T-cell (primary cell): ENCODE data around the gene PROSER3. TPM values are rescaled to one million over a fixed set of nuclear protein-coding genes. Genes with fewer than 3 reads are reported as not detected.
A peak's percentile ranks its signal among the peaks of the same experiment; 100 is the strongest.

Experiments used
- ATAC-seq, 4 experiments: fragments of 200-7000 bp in 3 of 4; fragments of 150-1000 bp in 1 of 4; cut with Tn5 transposase; replicated peaks in 1 of 4; 1 replicate in 3 of 4; 2 replicates in 1 of 4; pipeline ENCODE4 v1.10.0; 2021; ENCODE audit warnings: moderate library complexity in 3 of 4, mild to moderate bottlenecking in 2 of 4, moderate number of reproducible peaks in 1 of 4
- CTCF ChIA-PET, 2 donors: fragments of 300-600 bp; sonication (Branson Sonifier 250); formaldehyde crosslinking; loops; one replicate each; lab custom pipeline; 2022; ENCODE audit warnings: antibody characterized with exemption in 2 of 2; lab: Charles Lee
- POLR2A ChIA-PET, 2 donors: fragments of 300-600 bp; sonication (Branson Sonifier 250); formaldehyde crosslinking; loops; one replicate each; lab custom pipeline; 2022; ENCODE audit warnings: antibody characterized with exemption in 2 of 2; lab: Charles Lee
- DNase-seq, 35 experiments: peaks; one replicate each; pipeline versions ENCODE4 v3.0.0 to v3.0.0-alpha.2; 2013 to 2023
- H3K27ac ChIP-seq: one replicate; pipeline ENCODE4 v1.5.1; 2013; ENCODE audit warnings: low read length
- H3K27me3 ChIP-seq, 2 experiments: replicated peaks in 1 of 2; 1 replicate in 1 of 2; 2 replicates in 1 of 2; pipeline versions ENCODE4 v1.6.1 to v1.7.0; 2013; ENCODE audit warnings: low read length in 1 of 2, mixed read lengths in 1 of 2; ENCODE audit not compliant: control insufficient read depth in 2 of 2, insufficient read depth in 2 of 2; ENCODE audit errors: extremely low read depth in 1 of 2
- H3K36me3 ChIP-seq, 2 donors: 1 replicate in 1 of 2; 2 replicates in 1 of 2; pipeline versions ENCODE4 v1.6.1 to v1.7.0; 2013; ENCODE audit warnings: low read length in 1 of 2; ENCODE audit not compliant: control insufficient read depth in 2 of 2, insufficient read depth in 1 of 2; ENCODE audit errors: extremely low read depth in 1 of 2
- H3K4me1 ChIP-seq, 2 experiments: 1 replicate in 1 of 2; 2 replicates in 1 of 2; pipeline versions ENCODE4 v1.6.1 to v1.7.0; 2013; ENCODE audit warnings: low read length in 2 of 2, mixed read lengths in 1 of 2; ENCODE audit not compliant: insufficient read depth in 2 of 2, control insufficient read depth in 1 of 2; ENCODE audit errors: extremely low read depth in 1 of 2
- H3K4me3 ChIP-seq, 2 donors: 1 replicate in 1 of 2; 2 replicates in 1 of 2; pipeline versions ENCODE4 v1.5.1 to v1.7.0; 2013; ENCODE audit warnings: mild to moderate bottlenecking in 2 of 2, low read length in 1 of 2, moderate library complexity in 1 of 2; ENCODE audit not compliant: control insufficient read depth in 1 of 2; ENCODE audit errors: extremely low read depth in 1 of 2
- H3K9me3 ChIP-seq: 2 replicates; pipeline ENCODE4 v1.7.0; 2013
- H3K27ac Mint-ChIP-seq, 2 donors: one replicate each; pipeline ENCODE4 v1.8.0; 2020 to 2021; ENCODE audit warnings: mild to moderate bottlenecking in 2 of 2, mixed read lengths in 2 of 2
- H3K27me3 Mint-ChIP-seq, 2 donors: one replicate each; pipeline ENCODE4 v1.8.0; 2021 to 2022; ENCODE audit warnings: mixed read lengths in 2 of 2
- H3K36me3 Mint-ChIP-seq: one replicate; pipeline ENCODE4 v1.8.0; 2021; ENCODE audit warnings: mixed read lengths
- H3K4me1 Mint-ChIP-seq, 3 donors: one replicate each; pipeline ENCODE4 v1.8.0; 2020 to 2022; ENCODE audit warnings: mixed read lengths in 3 of 3, mild to moderate bottlenecking in 1 of 3
- H3K4me3 Mint-ChIP-seq, 3 donors: one replicate each; pipeline ENCODE4 v1.8.0; 2020 to 2022; ENCODE audit warnings: mild to moderate bottlenecking in 3 of 3, mixed read lengths in 3 of 3, moderate library complexity in 3 of 3
- H3K9me3 Mint-ChIP-seq, 3 donors: one replicate each; pipeline ENCODE4 v1.8.0; 2020 to 2022; ENCODE audit warnings: mixed read lengths in 3 of 3
- WGBS: methylation state at CpG from one replicate; pipeline ENCODE4 v1.1.5; 2013; ENCODE audit warnings: missing lambda C conversion rate; ENCODE audit not compliant: insufficient coverage; 5-methylcytosine and 5-hydroxymethylcytosine counted together
- total RNA-seq, 35 experiments: library from RNA in 6 of 35; stranded (reverse) in 6 of 35; fragments of 120-200 nt in 1 of 35; gene quantifications; one replicate each; pipeline versions ENCODE4 v1.2.1 to v1.2.4 and lab custom pipeline; 2013 to 2026

PROSER3 gene
- 10 to 100 TPM; 31.3 to 52.1 (median 47.8) TPM for total RNA-seq
- total RNA-seq (2013), result 11.6 TPM
- total RNA-seq (lab: John Stamatoyannopoulos, UW), result 6.3 to 30.1 (median 15.2) reads per million in 29 experiments

DNA sequence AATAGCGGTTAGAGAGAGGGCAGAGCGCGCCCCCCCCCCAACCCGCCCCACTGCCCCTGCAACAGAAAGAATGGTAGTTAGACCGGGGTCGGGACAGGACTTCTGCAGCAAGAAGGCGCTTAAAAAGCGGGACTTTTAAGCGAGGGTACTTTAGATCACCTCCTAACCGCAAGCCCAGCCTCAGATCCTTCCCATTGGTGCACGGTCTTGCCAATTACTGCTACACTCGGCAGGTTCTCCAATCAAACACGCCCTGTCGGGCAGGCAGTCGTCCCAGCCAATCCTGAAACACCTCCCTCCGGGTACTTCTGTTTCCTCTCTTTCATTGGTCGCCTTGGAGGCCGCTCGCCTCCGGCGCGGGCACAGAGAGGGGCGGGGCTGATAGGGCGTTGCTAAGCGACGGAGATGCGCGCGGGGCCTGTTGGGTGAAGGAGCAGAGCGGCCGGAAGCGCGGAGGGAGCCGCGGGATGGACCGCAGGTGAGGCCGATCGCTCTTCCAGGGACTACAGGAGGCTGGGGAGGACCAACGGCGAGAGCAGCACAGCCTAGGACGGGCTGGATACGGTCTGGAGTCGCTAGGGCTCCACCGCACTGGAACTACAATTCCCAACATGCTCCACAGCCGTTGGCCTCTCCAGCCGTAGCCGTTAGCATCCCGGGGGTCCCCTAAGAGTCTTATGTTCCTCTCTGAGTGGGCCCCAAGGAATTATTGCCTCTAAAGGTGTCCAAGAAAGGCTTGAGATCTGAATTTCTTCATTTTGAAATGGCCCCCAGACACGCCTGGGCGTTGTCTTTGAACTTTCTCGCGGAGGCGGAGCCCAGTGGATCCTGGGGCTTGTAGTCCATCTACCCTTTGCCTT is at the start of gene PROSER3:
TSS of gene PROSER3 (plus strand) at position 428 of the 860 bp plus-strand sequence. CDS start at position 468, 40 bp downstream.
- CTCF ChIA-PET, result interaction anchor here in 1 of 2 donors (0.7 kb wide), 1 partner anchor 160 kb away, joined by 3 read pairs; no protein-coding TSS in a partner anchor
- Mint-ChIP-seq H3K4me1 (peaks cover 32 to 51% (median 34%) of the 10 kb centered on the region in 3 donors), H3K27me3 (peaks cover 7 to 10% of the 10 kb centered on the region in 2 donors), H3K4me3 (peak within 1 kb of the TSS; percentile 89 to 95 (median 93)), H3K9me3 (no peaks in the 10 kb centered on the region), H3K27ac (peak within 1 kb of the TSS; percentile 91 to 95), H3K36me3 (peaks cover 23% of the 10 kb centered on the region)
- Histone ChIP-seq H3K4me3 (peak within 1 kb of the TSS; percentile 83 to 100), H3K4me1 (peaks cover 20 to 43% of the 10 kb centered on the region in 2 experiments), H3K27me3 (peaks cover 0 to 18% of the 10 kb centered on the region in 2 experiments), H3K27ac (peak within 1 kb of the TSS; percentile 87), H3K36me3 (peaks cover 15 to 34% of the 10 kb centered on the region in 2 donors), H3K9me3 (no peaks in the 10 kb centered on the region)
- POLR2A ChIA-PET, result no interaction called here
- DNase-seq, result peak; percentile 95 to 100 (median 98)
- peak; percentile 95 to 97 (median 96) for ATAC-seq
- WGBS, result under 1% methylated on average over 44 of the region's 53 CpGs

GRCh38 chr19:35708391-35708790 is 49.6 kb upstream of the PROSER3 start:
- no peaks in the 10 kb centered on the region for H3K36me3 Mint-ChIP-seq
- Histone ChIP-seq H3K27ac (no peak overlapping the region), H3K27me3 (no peaks in the 10 kb centered on the region), H3K4me1 (peaks cover 5 to 33% of the 10 kb centered on the region in 2 experiments), H3K36me3 (no peaks in the 10 kb centered on the region), H3K9me3 (no peaks in the 10 kb centered on the region), H3K4me3 (no peak overlapping the region)
- CTCF ChIA-PET, result interaction anchor here in 1 of 2 donors (0.5 to 0.7 kb wide), 2 partner anchors 16 to 488 kb away, joined by 3 read pairs; no protein-coding TSS in a partner anchor
- H3K27me3 Mint-ChIP-seq, result no peaks in the 10 kb centered on the region
- no peak overlapping the region for H3K27ac Mint-ChIP-seq
- no peak overlapping the region for H3K4me3 Mint-ChIP-seq
- H3K4me1 Mint-ChIP-seq, result peaks cover 19 to 30% (median 29%) of the 10 kb centered on the region in 3 donors
- no peaks in the 10 kb centered on the region for H3K9me3 Mint-ChIP-seq
- DNase-seq (no peak), ATAC-seq (no peak)
- 100% methylated on average over 1 of the region's 1 CpG for WGBS
- POLR2A ChIA-PET, result no interaction called here

GRCh38 chr19:35710784-35711723 is 46.9 kb upstream of the PROSER3 start:
- ATAC-seq, result peak in 2 of 4 experiments; percentile 20 to 42
- Histone ChIP-seq H3K27ac (peak overlapping the region; percentile 67), H3K36me3 (no peaks in the 10 kb centered on the region), H3K27me3 (no peaks in the 10 kb centered on the region), H3K4me3 (no peak overlapping the region), H3K9me3 (no peaks in the 10 kb centered on the region), H3K4me1 (peaks cover 11 to 59% of the 10 kb centered on the region in 2 experiments)
- Mint-ChIP-seq H3K4me3 (peak overlapping the region in 2 of 3 donors; percentile 26 to 28), H3K36me3 (no peaks in the 10 kb centered on the region), H3K27me3 (no peaks in the 10 kb centered on the region), H3K4me1 (peaks cover 41 to 53% (median 52%) of the 10 kb centered on the region in 3 donors), H3K9me3 (no peaks in the 10 kb centered on the region), H3K27ac (peak overlapping the region; percentile 57 to 76)
- CTCF ChIA-PET, result interaction anchor here in 1 of 2 donors (1.0 kb wide), 1 partner anchor 9 kb away, joined by 4 read pairs; no protein-coding TSS in a partner anchor
- DNase-seq, result peak in 1 of 35 experiments; percentile 50
- WGBS, result no CpG with 5 or more reads among the region's 13 CpGs
- POLR2A ChIA-PET, result no interaction called here

GRCh38 chr19:35712567-35713505 is 45.1 kb upstream of the PROSER3 start:
- Mint-ChIP-seq H3K27me3 (no peaks in the 10 kb centered on the region), H3K4me1 (peaks cover 50 to 60% (median 59%) of the 10 kb centered on the region in 3 donors), H3K4me3 (peak overlapping the region; percentile 50 to 100 (median 58)), H3K9me3 (no peaks in the 10 kb centered on the region), H3K27ac (peak overlapping the region; percentile 85 to 94), H3K36me3 (no peaks in the 10 kb centered on the region)
- 11% methylated on average over 4 of the region's 11 CpGs for WGBS
- DNase-seq (peak in 18 of 35 experiments; percentile 15 to 76 (median 42)), ATAC-seq (no peak)
- peaks cover 11 to 71% of the 10 kb centered on the region in 2 experiments for H3K4me1 ChIP-seq
- ChIA-PET POLR2A (no interaction called here), CTCF (interaction anchor here in 1 of 2 donors (0.6 to 1.2 kb wide), 5 partner anchors 11 to 171 kb away, joined by 3 to 5 read pairs (median 4); partner anchors contain the start of gene LIN37)
- no peaks in the 10 kb centered on the region for H3K9me3 ChIP-seq
- peak overlapping the region in 1 of 2 donors; percentile 30 for H3K4me3 ChIP-seq
- H3K36me3 ChIP-seq, result no peaks in the 10 kb centered on the region
- H3K27me3 ChIP-seq, result no peaks in the 10 kb centered on the region
- H3K27ac ChIP-seq, result peak overlapping the region; percentile 52

- peaks cover 51 to 62% (median 60%) of the 10 kb centered on the region in 3 donors for H3K4me1 Mint-ChIP-seq
- no peaks in the 10 kb centered on the region for H3K27me3 Mint-ChIP-seq
Measured at GRCh38 chr19:35713506-35713850, 44.5 kb upstream of the PROSER3 start.

More at GRCh38 chr19:35713506-35713850, 44.5 kb upstream of the PROSER3 start:
- Histone ChIP-seq H3K27ac (peak overlapping the region; percentile 52), H3K4me3 (peak overlapping the region; percentile 30 to 52), H3K36me3 (no peaks in the 10 kb centered on the region), H3K27me3 (no peaks in the 10 kb centered on the region), H3K4me1 (peaks cover 11 to 73% of the 10 kb centered on the region in 2 experiments), H3K9me3 (no peaks in the 10 kb centered on the region)
- no peaks in the 10 kb centered on the region for H3K9me3 Mint-ChIP-seq
- DNase-seq, result peak in 3 of 35 experiments; percentile 26 to 49 (median 37)
- peak overlapping the region; percentile 29 to 100 (median 58) for H3K4me3 Mint-ChIP-seq
- H3K36me3 Mint-ChIP-seq, result no peaks in the 10 kb centered on the region
- no peak for ATAC-seq
- no CpG with 5 or more reads among the region's 2 CpGs for WGBS
- peak overlapping the region; percentile 85 to 94 for H3K27ac Mint-ChIP-seq
- POLR2A ChIA-PET, result no interaction called here
- CTCF ChIA-PET, result interaction anchor here in 1 of 2 donors (0.8 to 1.2 kb wide), 3 partner anchors 11 to 35 kb away, joined by 3 to 5 read pairs (median 4); partner anchors contain the start of gene LIN37
